Measurements from ENCODE around the gene SLC17A8.

The SLC17A8 gene

GRCh38 chr12:100382338-100382737 is 25.5 kb downstream of the SLC17A8 start:
- peak; percentile 33 for DNase-seq (ENCODE audit: low read depth)
- no peak overlapping the region for H3K4me3 ChIP-seq (ENCODE audit: low read depth, low read length)
- TF ChIP-seq CTCF (conservative IDR thresholded peaks at IDR 0.05; ENCODE audit: low read depth, low read length): no peak

GRCh38 chr12:100383586-100384558 is 27.0 kb downstream of the SLC17A8 start:
- DNase-seq (ENCODE audit: low read depth): no peak
- H3K4me3 ChIP-seq (ENCODE audit: low read depth, low read length): no peak overlapping the region
- no peak for TF ChIP-seq CTCF (conservative IDR thresholded peaks at IDR 0.05; ENCODE audit: low read depth, low read length)

- no peak for DNase-seq (ENCODE audit: low read depth)
- TF ChIP-seq CTCF (conservative IDR thresholded peaks at IDR 0.05; ENCODE audit: low read depth, low read length): no peak
- no peak overlapping the region for H3K4me3 ChIP-seq (ENCODE audit: low read depth, low read length)
These were observed 27.7 kb downstream of the SLC17A8 start for GRCh38 chr12:100384559-100384935.

DNA sequence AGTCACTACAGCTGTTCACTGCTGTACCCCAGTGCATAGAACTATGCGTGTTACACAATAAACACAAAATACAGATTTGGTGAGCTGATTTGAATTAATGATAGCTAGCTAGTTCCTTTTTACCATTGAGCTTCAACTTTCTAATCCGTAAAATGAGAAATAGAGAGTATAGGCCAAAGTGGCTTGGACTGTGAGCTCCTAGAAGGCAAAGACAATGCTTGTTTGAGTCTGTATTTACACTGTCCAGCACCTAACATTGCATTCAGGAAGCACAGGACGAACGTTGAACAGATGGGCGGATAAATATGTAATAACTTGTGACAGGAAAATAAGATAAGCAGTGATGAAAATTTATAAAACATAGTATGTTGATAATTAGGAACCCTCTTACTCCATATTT is 31.5 kb downstream of the SLC17A8 start:
- no peak for TF ChIP-seq CTCF (conservative IDR thresholded peaks at IDR 0.05; ENCODE audit: low read depth, low read length)
- no peak for DNase-seq (ENCODE audit: low read depth)
- H3K4me3 ChIP-seq (ENCODE audit: low read depth, low read length): no peak overlapping the region

DNA sequence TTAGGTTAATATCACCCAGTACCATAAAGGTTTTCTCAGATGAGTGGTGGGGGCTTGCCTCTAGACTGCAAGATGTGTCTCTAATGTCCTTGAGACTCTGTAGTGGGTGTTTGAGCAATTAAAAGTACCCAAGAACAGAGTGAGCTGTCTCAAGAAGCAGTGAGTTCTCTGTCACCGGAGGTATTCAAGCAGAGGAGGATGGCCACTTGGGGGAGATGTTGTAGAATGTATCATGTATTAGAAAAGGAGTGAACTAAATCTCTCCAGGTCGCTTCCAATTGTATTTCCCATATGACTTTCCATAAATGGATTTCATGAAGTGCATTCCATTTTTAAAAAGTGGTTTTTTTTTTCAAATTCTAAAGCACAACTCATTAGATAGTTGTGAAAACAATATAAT is 35.0 kb downstream of the SLC17A8 start:
- peak; percentile 68 for TF ChIP-seq CTCF (conservative IDR thresholded peaks at IDR 0.05; ENCODE audit: low read depth, low read length)
- H3K4me3 ChIP-seq (ENCODE audit: low read depth, low read length): no peak overlapping the region
- DNase-seq (ENCODE audit: low read depth): peak; percentile 61

GRCh38 chr12:100393200-100393599 is 36.3 kb downstream of the SLC17A8 start:
- no peak overlapping the region for H3K4me3 ChIP-seq (ENCODE audit: low read depth, low read length)
- DNase-seq (ENCODE audit: low read depth): no peak
- TF ChIP-seq CTCF (conservative IDR thresholded peaks at IDR 0.05; ENCODE audit: low read depth, low read length): no peak

- H3K4me3 ChIP-seq (ENCODE audit: low read depth, low read length): no peak overlapping the region
- TF ChIP-seq CTCF (conservative IDR thresholded peaks at IDR 0.05; ENCODE audit: low read depth, low read length): no peak
- no peak for DNase-seq (ENCODE audit: low read depth)
These were observed 38.9 kb downstream of the SLC17A8 start for GRCh38 chr12:100395811-100396210.
